Measurements from ENCODE around the gene FBXO3. TPM values are rescaled to one million over a fixed set of nuclear protein-coding genes. Genes with fewer than 3 reads are reported as not detected.

Gene FBXO3
- total RNA-seq, 3 donors from 2014 or later (not counting 1 experiment from before 2014, with no cell fraction given), result 54.9 to 64.7 (median 56.2) TPM

- no peak overlapping the region for H3K4me3 ChIP-seq (ENCODE audit: low read length)
- peak overlapping the region in 1 of 2 donors; percentile 85 for H3K27ac Mint-ChIP-seq
- no peaks in the 10 kb centered on the region for H3K36me3 Mint-ChIP-seq
- DNase-seq (no peak), ATAC-seq (no peak)
- H3K27ac ChIP-seq (ENCODE audit: low read length), result no peak overlapping the region
- H3K27me3 Mint-ChIP-seq (ENCODE audit: low read depth in 2 of 2), result no peaks in the 10 kb centered on the region
- no peak for TF ChIP-seq CTCF (IDR thresholded peaks at IDR 0.05)
- peak overlapping the region; percentile 89 for H3K4me3 Mint-ChIP-seq
- peaks cover 21% of the 10 kb centered on the region for H3K4me1 ChIP-seq (ENCODE audit: control insufficient read depth, insufficient read depth, low read length)
- intact Hi-C loops (cut with micrococcal nuclease), result loop anchor here (5.0 kb wide), 1 partner anchor 35 kb away; the partner anchor contains the start of gene FBXO3
- WGBS (ENCODE audit: insufficient coverage), result 64% methylated on average over 2 of the region's 3 CpGs
- H3K36me3 ChIP-seq (ENCODE audit: control insufficient read depth, insufficient read depth, low read length), result no peaks in the 10 kb centered on the region
- H3K9me3 Mint-ChIP-seq, result no peaks in the 10 kb centered on the region
- no peaks in the 10 kb centered on the region for H3K9me3 ChIP-seq (ENCODE audit: control insufficient read depth, insufficient read depth, low read length)
- no peaks in the 10 kb centered on the region for H3K27me3 ChIP-seq (ENCODE audit: control insufficient read depth, insufficient read depth, low read length)
- peaks cover 17 to 25% of the 10 kb centered on the region in 2 donors for H3K4me1 Mint-ChIP-seq
These were observed 36.9 kb downstream of the FBXO3 start for GRCh38 chr11:33737362-33737821.

- intact Hi-C loops (cut with micrococcal nuclease), result loop anchor here (5.0 kb wide), 1 partner anchor 36 kb away; the partner anchor contains the start of gene FBXO3
These were observed 38.0 kb downstream of the FBXO3 start, which contains the start of gene CD59 for GRCh38 chr11:33736148-33736812. Gene CD59 (minus strand): TSS chr11:33736423. CDS start chr11:33722445, 13,978 bp downstream.

GRCh38 chr11:33735271-33736147, 38.8 kb downstream of the FBXO3 start:
- WGBS (ENCODE audit: insufficient coverage), result under 1% methylated on average over 53 of the region's 53 CpGs
- no peaks in the 10 kb centered on the region for H3K27me3 ChIP-seq (ENCODE audit: control insufficient read depth, insufficient read depth, low read length)
- ATAC-seq (peak; percentile 69 to 78 (median 77)), DNase-seq (peak; percentile 50 to 70)
- H3K9me3 ChIP-seq (ENCODE audit: control insufficient read depth, insufficient read depth, low read length), result no peaks in the 10 kb centered on the region
- intact Hi-C loops (cut with micrococcal nuclease), result loop anchor here (2.0 to 5.0 kb wide), 2 partner anchors 35 to 37 kb away; partner anchors contain the start of genes C11orf91 and FBXO3
- Mint-ChIP-seq H3K27ac (peak overlapping the region; percentile 70 to 85), H3K4me3 (peak overlapping the region; percentile 89), H3K4me1 (peaks cover 23 to 25% of the 10 kb centered on the region in 2 donors), H3K27me3 (ENCODE audit: low read depth in 2 of 2) (no peaks in the 10 kb centered on the region), H3K36me3 (no peaks in the 10 kb centered on the region), H3K9me3 (no peaks in the 10 kb centered on the region)
- peak overlapping the region; percentile 43 for H3K27ac ChIP-seq (ENCODE audit: low read length)
- H3K36me3 ChIP-seq (ENCODE audit: control insufficient read depth, insufficient read depth, low read length), result no peaks in the 10 kb centered on the region
- no peak for TF ChIP-seq CTCF (IDR thresholded peaks at IDR 0.05)
- H3K4me1 ChIP-seq (ENCODE audit: control insufficient read depth, insufficient read depth, low read length), result peaks cover 21% of the 10 kb centered on the region
- peak overlapping the region; percentile 58 for H3K4me3 ChIP-seq (ENCODE audit: low read length)

More at GRCh38 chr11:33736148-33736812, 38.0 kb downstream of the FBXO3 start, which contains the start of gene CD59:
- Histone ChIP-seq H3K27me3 (ENCODE audit: control insufficient read depth, insufficient read depth, low read length) (no peaks in the 10 kb centered on the region), H3K27ac (ENCODE audit: low read length) (peak within 1 kb of the TSS; percentile 43), H3K36me3 (ENCODE audit: control insufficient read depth, insufficient read depth, low read length) (no peaks in the 10 kb centered on the region), H3K9me3 (ENCODE audit: control insufficient read depth, insufficient read depth, low read length) (no peaks in the 10 kb centered on the region), H3K4me1 (ENCODE audit: control insufficient read depth, insufficient read depth, low read length) (peaks cover 21% of the 10 kb centered on the region), H3K4me3 (ENCODE audit: low read length) (peak within 1 kb of the TSS; percentile 58)
- DNase-seq (peak; percentile 67 to 93), ATAC-seq (peak; percentile 70 to 79 (median 72))
- Mint-ChIP-seq H3K9me3 (no peaks in the 10 kb centered on the region), H3K36me3 (no peaks in the 10 kb centered on the region), H3K27ac (peak within 1 kb of the TSS; percentile 70 to 85), H3K4me3 (peak within 1 kb of the TSS; percentile 89), H3K4me1 (peaks cover 23 to 25% of the 10 kb centered on the region in 2 donors), H3K27me3 (ENCODE audit: low read depth in 2 of 2) (no peaks in the 10 kb centered on the region)
- TF ChIP-seq CTCF (IDR thresholded peaks at IDR 0.05), result no peak
- WGBS (ENCODE audit: insufficient coverage), result under 1% methylated on average over 48 of the region's 48 CpGs
